IMR-90 (cell line): ENCODE measurements around the gene GRM8. TPM values are rescaled to one million over a fixed set of nuclear protein-coding genes. Genes with fewer than 3 reads are reported as not detected.

ENCODE experiments used
- ATAC-seq: fragments of 200-7000 bp; cut with Tn5 transposase; 2 replicates; pipeline ENCODE4 v1.9.1; 2020; ENCODE audit warnings: low read depth, mild to moderate bottlenecking, moderate library complexity
- BruUV-seq: library from RNA; stranded (reverse); fragments of 400-500 nt; replicated peaks from 2 replicates; lab custom pipeline; 2021; lab: Mats Ljungman, UMichigan
- CTCF ChIA-PET: fragments of 300-600 bp; formaldehyde crosslinking; extraction: SDS; loops from one replicate; lab custom pipeline; 2021; ENCODE audit warnings: antibody characterized with exemption; lab: Yijun Ruan, JAX
- POLR2A ChIA-PET: fragments of 300-600 bp; sonication (Branson Sonifier 250); formaldehyde crosslinking; loops from one replicate; lab custom pipeline; 2022; ENCODE audit warnings: antibody characterized with exemption; ENCODE audit not compliant: unreplicated experiment; lab: Charles Lee
- DNase-seq: peaks from one replicate; pipeline ENCODE4 v3.0.0; 2013
- H2AFZ ChIP-seq: replicated peaks from 2 replicates; pipeline ENCODE3; 2013; ENCODE audit warnings: low read length, mild to moderate bottlenecking; ENCODE audit not compliant: poor library complexity
- H2AK5ac ChIP-seq: 2 replicates; pipeline ENCODE4 v1.6.1; 2013; ENCODE audit warnings: low read depth, low read length, inconsistent platforms
- H2AK9ac ChIP-seq: replicated peaks from 2 replicates; pipeline ENCODE3; 2013; ENCODE audit warnings: mild to moderate bottlenecking, low read depth, low read length, moderate library complexity; ENCODE audit not compliant: poor library complexity
- H2BK120ac ChIP-seq: 2 replicates; pipeline ENCODE4 v1.6.1; 2013; ENCODE audit warnings: low read depth, low read length, inconsistent platforms
- H2BK15ac ChIP-seq: 3 replicates; pipeline ENCODE4 v1.6.1; 2013; ENCODE audit warnings: low read depth, low read length, inconsistent platforms
- H2BK20ac ChIP-seq: 2 replicates; pipeline ENCODE4 v1.6.1; 2013; ENCODE audit warnings: low read depth, mild to moderate bottlenecking, inconsistent platforms, low read length, moderate library complexity
- H2BK5ac ChIP-seq: 2 replicates; pipeline ENCODE4 v1.6.1; 2013; ENCODE audit warnings: mild to moderate bottlenecking, low read depth, low read length, inconsistent platforms; ENCODE audit not compliant: poor library complexity, severe bottlenecking
- H3K14ac ChIP-seq: replicated peaks from 2 replicates; pipeline ENCODE4 v1.6.1; 2013; ENCODE audit warnings: low read depth, low read length, inconsistent platforms
- H3K18ac ChIP-seq: 2 replicates; pipeline ENCODE4 v1.6.1; 2013; ENCODE audit warnings: low read depth, low read length, control low read depth
- H3K23ac ChIP-seq: 2 replicates; pipeline ENCODE4 v1.6.1; 2013; ENCODE audit warnings: low read depth, low read length, inconsistent platforms
- H3K27ac ChIP-seq: 2 replicates; pipeline ENCODE4 v1.5.1; 2013; ENCODE audit warnings: mild to moderate bottlenecking, control low read depth, low read length; ENCODE audit not compliant: insufficient read depth
- H3K27me3 ChIP-seq: 2 replicates; pipeline ENCODE4 v1.6.1; 2013; ENCODE audit warnings: low read length; ENCODE audit not compliant: control insufficient read depth, insufficient read depth
- H3K36me3 ChIP-seq: 2 replicates; pipeline ENCODE4 v1.6.1; 2013; ENCODE audit warnings: low read length, mixed read lengths; ENCODE audit not compliant: control insufficient read depth, insufficient read depth
- H3K4ac ChIP-seq: 2 replicates; pipeline ENCODE4 v1.6.1; 2013; ENCODE audit warnings: low read depth, low read length, inconsistent platforms
- H3K4me1 ChIP-seq: 2 replicates; pipeline ENCODE4 v1.6.1; 2013; ENCODE audit warnings: low read length, mixed read lengths; ENCODE audit not compliant: control insufficient read depth, insufficient read depth
- H3K4me2 ChIP-seq: 2 replicates; pipeline ENCODE4 v1.6.1; 2013; ENCODE audit warnings: low read depth, mild to moderate bottlenecking, control low read depth, low read length, moderate library complexity
- H3K4me3 ChIP-seq: 2 replicates; pipeline ENCODE4 v1.5.1; 2013; ENCODE audit warnings: low read depth, mild to moderate bottlenecking, control low read depth, low read length, moderate library complexity; ENCODE audit not compliant: insufficient read depth
- H3K56ac ChIP-seq: 2 replicates; pipeline ENCODE4 v1.6.1; 2013; ENCODE audit warnings: low read length, inconsistent platforms; ENCODE audit not compliant: insufficient read depth; ENCODE audit errors: extremely low read depth
- H3K79me1 ChIP-seq, 2 experiments: 2 replicates each; pipeline ENCODE4 v1.6.1; 2013; ENCODE audit warnings: low read length in 2 of 2, inconsistent platforms in 1 of 2, low read depth in 1 of 2
- H3K9ac ChIP-seq: 2 replicates; pipeline ENCODE4 v1.6.1; 2013; ENCODE audit warnings: low read depth, low read length, control low read depth
- H3K9me1 ChIP-seq: 2 replicates; pipeline ENCODE4 v1.6.1; 2013; ENCODE audit warnings: low read length, inconsistent platforms; ENCODE audit not compliant: insufficient read depth
- H3K9me3 ChIP-seq: 2 replicates; pipeline ENCODE4 v1.6.1; 2013; ENCODE audit warnings: low read length; ENCODE audit not compliant: control insufficient read depth, insufficient read depth
- H4K20me1 ChIP-seq: 2 replicates; pipeline ENCODE4 v1.6.1; 2013; ENCODE audit warnings: low read length, inconsistent platforms; ENCODE audit not compliant: insufficient read depth
- H4K5ac ChIP-seq: 2 replicates; pipeline ENCODE4 v1.6.1; 2013; ENCODE audit warnings: mild to moderate bottlenecking, low read depth, low read length, control low read depth
- H4K8ac ChIP-seq, 2 experiments: 2 replicates each; pipeline ENCODE4 v1.6.1; 2013; ENCODE audit warnings: low read depth in 2 of 2, low read length in 2 of 2, control low read depth in 1 of 2, inconsistent platforms in 1 of 2
- H4K91ac ChIP-seq: 2 replicates; pipeline ENCODE4 v1.6.1; 2013; ENCODE audit warnings: low read depth, low read length, inconsistent platforms; ENCODE audit not compliant: insufficient read depth
- BHLHE40 ChIP-seq: fragments of 150-350 bp; IDR thresholded peaks from 2 replicates; pipeline ENCODE4 v1.6.1; 2016; ENCODE audit warnings: mild to moderate bottlenecking, low read depth, low read length
- CEBPB ChIP-seq: IDR thresholded peaks from 2 replicates; pipeline ENCODE4 v1.6.1; 2012; ENCODE audit warnings: low read depth, low read length, improper control_type of control experiment
- CHD1 ChIP-seq: IDR thresholded peaks from 2 replicates; pipeline ENCODE4 v1.6.1; 2012; ENCODE audit warnings: low read depth, low read length, improper control_type of control experiment
- CTCF ChIP-seq: conservative IDR thresholded peaks from 2 replicates; pipeline ENCODE4 v1.5.1; 2012; ENCODE audit warnings: mild to moderate bottlenecking, low read depth, low read length, improper control_type of control experiment
- ELK1 ChIP-seq: fragments of 150-350 bp; IDR thresholded peaks from 2 replicates; pipeline ENCODE4 v1.6.1; 2016; ENCODE audit warnings: low read depth, mild to moderate bottlenecking, low read length, moderate library complexity, borderline replicate concordance
- FOS ChIP-seq: fragments of 150-350 bp; IDR thresholded peaks from 2 replicates; pipeline ENCODE4 v1.6.1; 2016; ENCODE audit warnings: low read depth, low read length
- MAFK ChIP-seq: IDR thresholded peaks from 2 replicates; pipeline ENCODE4 v1.6.1; 2012; ENCODE audit warnings: low read depth, low read length, improper control_type of control experiment
- MAZ ChIP-seq: IDR thresholded peaks from 2 replicates; pipeline ENCODE4 v1.6.1; 2012; ENCODE audit warnings: low read depth, mild to moderate bottlenecking, low read length, improper control_type of control experiment, moderate library complexity, borderline replicate concordance
- MXI1 ChIP-seq: IDR thresholded peaks from 2 replicates; pipeline ENCODE4 v1.6.1; 2012; ENCODE audit warnings: low read depth, mild to moderate bottlenecking, low read length, moderate library complexity, borderline replicate concordance
- NFE2L2 ChIP-seq: fragments of 150-350 bp; IDR thresholded peaks from 2 replicates; pipeline ENCODE4 v1.6.1; 2016; ENCODE audit warnings: low read depth, mild to moderate bottlenecking, low read length
- POLR2A ChIP-seq: IDR thresholded peaks from 2 replicates; pipeline ENCODE4 v1.6.1; 2012; ENCODE audit warnings: mild to moderate bottlenecking, low read depth, low read length
- RAD21 ChIP-seq: IDR thresholded peaks from 2 replicates; pipeline ENCODE4 v1.6.1; 2012; ENCODE audit warnings: low read length, improper control_type of control experiment
- RCOR1 ChIP-seq: IDR thresholded peaks from 2 replicates; pipeline ENCODE4 v1.6.1; 2012; ENCODE audit warnings: mild to moderate bottlenecking, low read length, improper control_type of control experiment; ENCODE audit not compliant: insufficient replicate concordance
- RFX5 ChIP-seq: IDR thresholded peaks from 2 replicates; pipeline ENCODE4 v1.8.0; 2012; ENCODE audit warnings: low read depth, mild to moderate bottlenecking, low read length, moderate library complexity
- SMC3 ChIP-seq: fragments of 150-350 bp; IDR thresholded peaks from 2 replicates; pipeline ENCODE4 v1.6.1; 2016; ENCODE audit warnings: low read depth, mild to moderate bottlenecking, antibody characterized with exemption, low read length, moderate library complexity
- USF2 ChIP-seq: fragments of 150-350 bp; IDR thresholded peaks from 2 replicates; pipeline ENCODE4 v1.6.1; 2017; ENCODE audit warnings: mild to moderate bottlenecking, antibody characterized with exemption, low read length, low read depth
- WGBS, 2 experiments: methylation state at CpG; one replicate each; pipeline versions ENCODE4 v1.1.5 to v1.1.7; 2013; ENCODE audit warnings: missing lambda C conversion rate in 2 of 2; ENCODE audit not compliant: insufficient read length in 1 of 2; ENCODE audit errors: extremely low coverage in 2 of 2; 5-methylcytosine and 5-hydroxymethylcytosine counted together
- dilution Hi-C: fragments of 300-500 bp; cut with HindIII; formaldehyde crosslinking; loops from one replicate; pipeline ENCODE4 v1.14.3; 2018; ENCODE audit warnings: low sequenced_read_pairs; ENCODE audit not compliant: unreplicated experiment
- in situ Hi-C: fragments of 300-500 bp; cut with MboI; formaldehyde crosslinking; loops from 3 replicates; pipeline ENCODE4 v1.14.3; 2019; ENCODE audit warnings: low sequenced_read_pairs, inconsistent platforms, mixed read lengths
- intact Hi-C: fragments of 100-400 bp; cut with micrococcal nuclease; formaldehyde crosslinking; loops from 2 replicates; pipeline ENCODE4 v1.10.0; 2022
- polyA plus RNA-seq, 3 experiments: library from polyadenylated mRNA; depleted of rRNA; stranded (reverse); fragments of >200 nt; gene quantifications; 2 replicates each; pipeline ENCODE4 v1.2.3, GENCODE V29; 2012; ENCODE audit warnings: low replicate concordance in 1 of 3
- total RNA-seq: library from RNA; depleted of rRNA; stranded (reverse); fragments of >200 nt; gene quantifications from 2 replicates; pipeline ENCODE4 v1.2.3, GENCODE V29; 2012

GRM8 gene
- total and polyA plus RNA-seq, 2 of the 4 experiments (the other 2 are of a cell fraction) = not detected

GRCh38 chr7:126937171-126937570, 315.6 kb downstream of the GRM8 start:
- Histone ChIP-seq H2AFZ (no peak overlapping the region), H3K9ac (no peak overlapping the region), H3K27me3 (no peaks in the 10 kb centered on the region), H2BK120ac (no peak overlapping the region), H2AK9ac (no peak overlapping the region), H3K4me2 (no peak overlapping the region), H3K23ac (no peak overlapping the region), H2BK20ac (no peak overlapping the region), H3K27ac (no peak overlapping the region), H4K20me1 (no peaks in the 10 kb centered on the region), H3K56ac (no peak overlapping the region), H3K14ac (no peak overlapping the region), H2AK5ac (no peak overlapping the region), H3K36me3 (no peaks in the 10 kb centered on the region), H3K4me3 (no peak overlapping the region), H4K8ac (no peak overlapping the region), H4K5ac (no peak overlapping the region), H4K91ac (no peak overlapping the region), H3K4ac (no peak overlapping the region), H2BK15ac (no peak overlapping the region), H2BK5ac (no peak overlapping the region), H3K9me3 (peaks cover 7% of the 10 kb centered on the region; the same call in 1 of the 2 replicates), H3K9me1 (no peaks in the 10 kb centered on the region), H3K4me1 (no peaks in the 10 kb centered on the region), H3K79me1 (no peaks in the 10 kb centered on the region), H3K18ac (no peak overlapping the region)
- intact Hi-C loops (no loop called here), in situ Hi-C loops (no loop called here), dilution Hi-C loops (no loop called here)
- TF ChIP-seq CTCF = no peak
- TF ChIP-seq NFE2L2 = no peak
- TF ChIP-seq POLR2A = no peak
- no peak for TF ChIP-seq RCOR1
- TF ChIP-seq RFX5 = no peak
- no peak for TF ChIP-seq CHD1
- no peak for TF ChIP-seq FOS
- TF ChIP-seq MXI1 = no peak
- no peak for TF ChIP-seq ELK1
- TF ChIP-seq MAFK = no peak
- no peak for TF ChIP-seq MAZ
- no peak for TF ChIP-seq USF2
- TF ChIP-seq RAD21 = no peak
- no peak for TF ChIP-seq SMC3
- no peak for TF ChIP-seq BHLHE40
- TF ChIP-seq CEBPB = no peak
- POLR2A ChIA-PET = no interaction called here
- no CpG with 5 or more reads among the region's 2 CpGs for WGBS, 2 experiments
- CTCF ChIA-PET = no interaction called here
- DNase-seq (no peak), ATAC-seq (no peak)
- no TSS peak for BruUV-seq
